HepG2 (cell line): ENCODE results near the gene ATP13A2. TPM values are rescaled to one million over a fixed set of nuclear protein-coding genes. Genes with fewer than 3 reads are reported as not detected.

Experiments
- ATAC-seq: fragments of 200-7000 bp; cut with Tn5 transposase; 3 replicates; pipeline ENCODE4 v1.9.1; 2020; ENCODE audit warnings: mild to moderate bottlenecking, moderate library complexity
- BruUV-seq: library from RNA; stranded (reverse); fragments of 400-500 nt; replicated peaks from 2 replicates; lab custom pipeline; 2021; lab: Mats Ljungman, UMichigan
- CTCF ChIA-PET: fragments of 300-600 bp; formaldehyde crosslinking; extraction: SDS; loops from one replicate; lab custom pipeline; 2021; ENCODE audit warnings: low total read pairs, inconsistent platforms, low intra/inter-chr PET ratio; lab: Yijun Ruan, JAX
- POLR2A ChIA-PET: fragments of 350-600 bp; sonication (Branson Sonifier 250); formaldehyde crosslinking; loops from one replicate; lab custom pipeline; 2020; ENCODE audit warnings: antibody characterized with exemption, inconsistent platforms; lab: Yijun Ruan, JAX
- DNase-seq: peaks from one replicate; pipeline ENCODE4 v3.0.0-alpha.2; 2015; ENCODE audit warnings: low spot score
- FAIRE-seq: peaks from 3 replicates; lab custom pipeline; 2011; peaks lifted over from hg19 to GRCh38; lab: Jason Lieb, UNC
- H2AFZ ChIP-seq: one replicate; pipeline ENCODE4 v1.6.1; 2011; ENCODE audit warnings: low read length, inconsistent platforms
- H3K27ac ChIP-seq: fragments of 300-600 bp; 3 replicates; pipeline ENCODE4 v1.8.0; 2011; ENCODE audit warnings: mixed run types, mild to moderate bottlenecking, mixed read lengths, low read length, inconsistent platforms; ENCODE audit not compliant: insufficient read depth; ENCODE audit errors: extremely low read length
- H3K27me3 ChIP-seq, 2 experiments: fragments of 200-600 bp in 1 of 2; 2 replicates in 1 of 2; 3 replicates in 1 of 2; pipeline versions ENCODE4 v1.6.0 to v1.8.0; 2011; ENCODE audit warnings: low read length in 2 of 2, mild to moderate bottlenecking in 2 of 2, moderate library complexity in 2 of 2, inconsistent platforms in 1 of 2; ENCODE audit not compliant: insufficient read depth in 2 of 2, control insufficient read depth in 1 of 2
- H3K36me3 ChIP-seq, 2 experiments: fragments of 200-600 bp in 1 of 2; replicated peaks in 1 of 2; 2 replicates in 1 of 2; 3 replicates in 1 of 2; pipeline versions ENCODE4 v1.5.1 to v1.8.0; 2011; ENCODE audit warnings: low read length in 2 of 2, inconsistent platforms in 1 of 2; ENCODE audit not compliant: insufficient read depth in 2 of 2, control insufficient read depth in 1 of 2
- H3K4me1 ChIP-seq: 2 replicates; pipeline ENCODE4 v1.5.1; 2012; ENCODE audit warnings: low read length, inconsistent platforms; ENCODE audit not compliant: insufficient read depth
- H3K4me2 ChIP-seq: 2 replicates; pipeline ENCODE4 v1.6.0; 2011; ENCODE audit warnings: low read depth, low read length, inconsistent platforms
- H3K4me3 ChIP-seq, 3 experiments: fragments of 200-600 bp in 1 of 3; sonication (generic), shearing (Covaris generic) in 1 of 3; replicated peaks in 1 of 3; 2 replicates each; pipeline ENCODE4 v1.5.1; 2011 to 2016; ENCODE audit warnings: low read length in 3 of 3, inconsistent platforms in 2 of 3, low read depth in 2 of 3, mild to moderate bottlenecking in 2 of 3, control low read depth in 1 of 3, mixed read lengths in 1 of 3; ENCODE audit not compliant: insufficient read depth in 1 of 3
- H3K79me2 ChIP-seq: one replicate; pipeline ENCODE4 v1.6.1; 2011; ENCODE audit warnings: low read length, inconsistent platforms; ENCODE audit not compliant: insufficient read depth
- H3K9ac ChIP-seq: 2 replicates; pipeline ENCODE4 v1.6.0; 2011; ENCODE audit warnings: mild to moderate bottlenecking, low read depth, low read length, inconsistent platforms; ENCODE audit not compliant: insufficient read depth
- H3K9me3 ChIP-seq: 2 replicates; pipeline ENCODE4 v1.5.1; 2012; ENCODE audit warnings: mild to moderate bottlenecking, low read length
- H4K20me1 ChIP-seq: 2 replicates; pipeline ENCODE4 v1.6.0; 2011; ENCODE audit warnings: inconsistent platforms, mild to moderate bottlenecking, low read length, moderate library complexity; ENCODE audit not compliant: insufficient read depth
- FOXC1 ChIP-seq: sonication (generic); formaldehyde crosslinking; IDR thresholded peaks from 2 replicates; pipeline ENCODE4 v1.8.0; 2022; ENCODE audit warnings: mild to moderate bottlenecking, missing genetic modification reagents, borderline replicate concordance
- MAFF ChIP-seq: IDR thresholded peaks from 2 replicates; pipeline ENCODE4 v1.6.1; 2011; ENCODE audit warnings: low read depth, low read length, improper control_type of control experiment
- MAFK ChIP-seq, 2 experiments: IDR thresholded peaks in 1 of 2; conservative IDR thresholded peaks in 1 of 2; 2 replicates each; pipeline ENCODE4 v1.6.1; 2011; ENCODE audit warnings: improper control_type of control experiment in 2 of 2, low read length in 2 of 2
- PLRG1 ChIP-seq: fragments of 450-650 bp; conservative IDR thresholded peaks from 2 replicates; pipeline ENCODE4 v1.6.1; 2016
- SOX6 ChIP-seq, 2 experiments: fragments of 450-650 bp in 1 of 2; sonication (generic) in 1 of 2; formaldehyde crosslinking in 1 of 2; IDR thresholded peaks; 2 replicates each; pipeline versions ENCODE4 v1.4.0 to v1.6.1; 2017 to 2020; ENCODE audit warnings: antibody characterized with exemption in 1 of 2, mild to moderate bottlenecking in 1 of 2, missing genetic modification reagents in 1 of 2
- ZFP90 ChIP-seq: sonication (generic); formaldehyde crosslinking; IDR thresholded peaks from 2 replicates; pipeline ENCODE4 v1.8.0; 2022; ENCODE audit warnings: missing genetic modification reagents, mild to moderate bottlenecking, inconsistent platforms, borderline replicate concordance
- ZNF354B ChIP-seq: sonication (generic); formaldehyde crosslinking; IDR thresholded peaks from 2 replicates; pipeline ENCODE4 v1.8.0; 2022; ENCODE audit warnings: mild to moderate bottlenecking, missing genetic modification reagents
- ZNF672 ChIP-seq: sonication (generic); formaldehyde crosslinking; IDR thresholded peaks from 2 replicates; pipeline ENCODE4 v1.8.1; 2022; ENCODE audit warnings: missing genetic modification reagents
- ZNF878 ChIP-seq: sonication (generic); formaldehyde crosslinking; IDR thresholded peaks from 2 replicates; pipeline ENCODE4 v1.8.1; 2023; ENCODE audit warnings: mild to moderate bottlenecking, missing genetic modification reagents, moderate library complexity
- WGBS: methylation state at CpG from one replicate; pipeline ENCODE4 v1.1.6; 2017; ENCODE audit warnings: low lambda C conversion rate; 5-methylcytosine and 5-hydroxymethylcytosine counted together
- in situ Hi-C: cut with HindIII; loops from 2 replicates; pipeline ENCODE4 v1.10.0; 2017; ENCODE audit warnings: low pct_unique_long_range_greater_than_20kb; ENCODE audit not compliant: extremely low pct_ligation_motif_present
- intact Hi-C: fragments of 100-400 bp; cut with micrococcal nuclease; formaldehyde crosslinking; loops from one replicate; pipeline ENCODE4 v1.10.0; 2022; ENCODE audit not compliant: unreplicated experiment
- polyA plus RNA-seq, 8 experiments: library from polyadenylated mRNA; depleted of rRNA in 3 of 8; stranded (reverse) in 7 of 8; unstranded in 1 of 8; fragments of >200 nt; fragmentation: Illumina TruSeq in 4 of 8; extraction: Trizol in 4 of 8; gene quantifications; 2 replicates each; pipeline versions ENCODE4 v1.2.1 to v1.2.3, GENCODE V29; 2011 to 2016; ENCODE audit warnings: low read depth in 4 of 8, missing spikeins in 1 of 8, mixed read lengths in 1 of 8; ENCODE audit not compliant: insufficient read depth in 1 of 8
- total RNA-seq, 5 experiments: library from RNA; depleted of rRNA; stranded (reverse); fragments of >200 nt; fragmentation: Illumina TruSeq; extraction: Trizol; gene quantifications; 2 replicates each; pipeline ENCODE4 v1.2.3, GENCODE V29; 2016; ENCODE audit warnings: low read depth in 1 of 5
- TF ChIP-seq, protein P1 (sequence below): sonication (generic); formaldehyde crosslinking; IDR thresholded peaks from 2 replicates; pipeline ENCODE4 v1.4.0; 2020; ENCODE audit warnings: mild to moderate bottlenecking, missing genetic modification reagents

The ATP13A2 gene
- total and polyA plus RNA-seq, 2 of the 13 experiments (the other 11 are each of a cell fraction or from before 2014, with no cell fraction given) = 13.2 to 16.2 TPM

GRCh38 chr1:17030206-17030605 is 18.5 kb upstream of the ATP13A2 start:
- no peak for FAIRE-seq
- Histone ChIP-seq H3K27ac (no peak overlapping the region), H3K9ac (no peak overlapping the region), H3K79me2 (no peaks in the 10 kb centered on the region), H3K9me3 (no peaks in the 10 kb centered on the region), H3K4me1 (no peaks in the 10 kb centered on the region), H3K4me2 (no peak overlapping the region), H3K36me3 (peaks cover 19 to 69% of the 10 kb centered on the region in 2 experiments; a peak in 4 of 5 replicates), H3K27me3 (no peaks in the 10 kb centered on the region), H2AFZ (no peak overlapping the region), H4K20me1 (no peaks in the 10 kb centered on the region), H3K4me3 (no peak overlapping the region)
- ATAC-seq = no peak
- in situ Hi-C loops = no loop called here
- WGBS = 96% methylated on average over 4 of the region's 4 CpGs
- DNase-seq = no peak
- TF ChIP-seq ZNF878 (CRISPR knock-in tag) (no peak), PLRG1 (no peak), SOX6 (IDR thresholded peaks at IDR 0.05) (no peak), SOX6 (CRISPR knock-in tag; IDR thresholded peaks at IDR 0.05) (no peak), MAFK (conservative IDR thresholded peaks at IDR 0.05 in 1 of 2, IDR thresholded peaks at IDR 0.05 in 1 of 2; ENCODE audit: low read length in 2 of 2) (peak; percentile 80 to 95), FOXC1 (CRISPR knock-in tag) (no peak), MAFF (peak; percentile 88), ZNF354B (CRISPR knock-in tag) (no peak), ZFP90 (no peak)
- BruUV-seq = no TSS peak
- ChIA-PET POLR2A (no interaction called here), CTCF (no interaction called here)
- intact Hi-C loops = no loop called here

- intact Hi-C loops = no loop called here
- in situ Hi-C loops = no loop called here
- CTCF ChIA-PET = no interaction called here
- no peak for FAIRE-seq
- Histone ChIP-seq H3K9me3 (no peaks in the 10 kb centered on the region), H3K27ac (no peak overlapping the region), H3K4me3 (no peak overlapping the region), H3K4me1 (no peaks in the 10 kb centered on the region), H3K27me3 (no peaks in the 10 kb centered on the region), H3K79me2 (no peaks in the 10 kb centered on the region), H3K4me2 (no peak overlapping the region), H4K20me1 (no peaks in the 10 kb centered on the region), H2AFZ (no peak overlapping the region), H3K36me3 (peaks cover 26 to 76% of the 10 kb centered on the region in 2 experiments; a peak in 4 of 5 replicates), H3K9ac (no peak overlapping the region)
- BruUV-seq = no TSS peak
- POLR2A ChIA-PET = interaction anchor here (0.6 kb wide), 1 partner anchor 621 kb away, joined by 3 read pairs; no protein-coding TSS in a partner anchor
- TF ChIP-seq, protein P1, sequence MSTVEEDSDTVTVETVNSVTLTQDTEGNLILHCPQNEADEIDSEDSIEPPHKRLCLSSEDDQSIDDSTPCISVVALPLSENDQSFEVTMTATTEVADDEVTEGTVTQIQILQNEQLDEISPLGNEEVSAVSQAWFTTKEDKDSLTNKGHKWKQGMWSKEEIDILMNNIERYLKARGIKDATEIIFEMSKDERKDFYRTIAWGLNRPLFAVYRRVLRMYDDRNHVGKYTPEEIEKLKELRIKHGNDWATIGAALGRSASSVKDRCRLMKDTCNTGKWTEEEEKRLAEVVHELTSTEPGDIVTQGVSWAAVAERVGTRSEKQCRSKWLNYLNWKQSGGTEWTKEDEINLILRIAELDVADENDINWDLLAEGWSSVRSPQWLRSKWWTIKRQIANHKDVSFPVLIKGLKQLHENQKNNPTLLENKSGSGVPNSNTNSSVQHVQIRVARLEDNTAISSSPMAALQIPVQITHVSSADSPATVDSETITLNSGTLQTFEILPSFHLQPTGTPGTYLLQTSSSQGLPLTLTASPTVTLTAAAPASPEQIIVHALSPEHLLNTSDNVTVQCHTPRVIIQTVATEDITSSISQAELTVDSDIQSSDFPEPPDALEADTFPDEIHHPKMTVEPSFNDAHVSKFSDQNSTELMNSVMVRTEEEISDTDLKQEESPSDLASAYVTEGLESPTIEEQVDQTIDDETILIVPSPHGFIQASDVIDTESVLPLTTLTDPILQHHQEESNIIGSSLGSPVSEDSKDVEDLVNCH (CRISPR knock-in tag) = no peak
- no peak for TF ChIP-seq ZNF672
- no peak for ATAC-seq
- no peak for DNase-seq
- WGBS = 89% methylated on average over 5 of the region's 5 CpGs
These were observed 17.0 kb upstream of the ATP13A2 start for GRCh38 chr1:17028662-17029188.
